Hepatocyte (in vitro differentiated cells): Measurements from ENCODE around the gene POC1B. TPM values are rescaled to one million over a fixed set of nuclear protein-coding genes. Genes with fewer than 3 reads are reported as not detected.

Source experiments
- DNase-seq: peaks from one replicate; pipeline ENCODE4 v3.0.0-alpha.2; 2016; ENCODE audit warnings: low spot score
- H2AFZ ChIP-seq: fragments of 200-600 bp; sonication (generic); 2 replicates; pipeline ENCODE4 v1.6.0; 2016; ENCODE audit warnings: antibody characterized with exemption, mild to moderate bottlenecking
- H3K27ac ChIP-seq: fragments of 200-600 bp; sonication (generic); 2 replicates; pipeline ENCODE4 v1.5.1; 2016; ENCODE audit warnings: mild to moderate bottlenecking
- H3K27me3 ChIP-seq: fragments of 200-600 bp; sonication (generic); 2 replicates; pipeline ENCODE4 v1.6.1; 2016
- H3K36me3 ChIP-seq: fragments of 200-600 bp; sonication (generic); replicated peaks from 2 replicates; pipeline ENCODE4 v1.5.1; 2016; ENCODE audit warnings: low read depth; ENCODE audit not compliant: insufficient read depth
- H3K4me1 ChIP-seq: fragments of 200-600 bp; sonication (generic); 2 replicates; pipeline ENCODE4 v1.5.1; 2016; ENCODE audit warnings: mild to moderate bottlenecking, moderate library complexity; ENCODE audit not compliant: insufficient read depth
- H3K4me2 ChIP-seq: fragments of 200-600 bp; sonication (generic); 2 replicates; pipeline ENCODE4 v1.6.0; 2016
- H3K4me3 ChIP-seq: fragments of 200-600 bp; sonication (generic); 2 replicates; pipeline ENCODE4 v1.5.1; 2016; ENCODE audit warnings: mild to moderate bottlenecking
- H3K79me2 ChIP-seq: fragments of 200-600 bp; sonication (generic); 2 replicates; pipeline ENCODE4 v1.6.0; 2017; ENCODE audit warnings: mild to moderate bottlenecking
- H3K9me2 ChIP-seq: fragments of 200-600 bp; sonication (generic); replicated peaks from 2 replicates; pipeline ENCODE4 v1.6.0; 2017; ENCODE audit warnings: mild to moderate bottlenecking; ENCODE audit not compliant: insufficient read depth
- H3K9me3 ChIP-seq: fragments of 200-600 bp; sonication (generic); 2 replicates; pipeline ENCODE4 v1.5.1; 2016; ENCODE audit warnings: low read depth, mild to moderate bottlenecking
- H4K20me1 ChIP-seq: fragments of 200-600 bp; sonication (generic); 2 replicates; pipeline ENCODE4 v1.6.0; 2016; ENCODE audit warnings: mild to moderate bottlenecking; ENCODE audit not compliant: insufficient read depth, poor library complexity, severe bottlenecking
- EZH2 ChIP-seq: fragments of 200-600 bp; sonication (generic); IDR thresholded peaks from 2 replicates; pipeline ENCODE4 v1.6.1; 2016; ENCODE audit warnings: antibody characterized with exemption, mild to moderate bottlenecking, borderline replicate concordance
- EZH2phosphoT487 ChIP-seq: fragments of 200-600 bp; sonication (generic); IDR thresholded peaks from one replicate; pipeline ENCODE4 v1.6.1; 2018; ENCODE audit warnings: antibody characterized with exemption, mild to moderate bottlenecking, low read depth, moderate library complexity; ENCODE audit not compliant: unreplicated experiment, severe bottlenecking
- WGBS: methylation state at CpG from one replicate; pipeline ENCODE4 v1.1.6; 2016; ENCODE audit warnings: low lambda C conversion rate; ENCODE audit errors: missing lambda C conversion rate; 5-methylcytosine and 5-hydroxymethylcytosine counted together
- polyA plus RNA-seq: library from polyadenylated mRNA; unstranded; fragments of >200 nt; fragmentation: Nextera tagmentation; extraction: Ambion mirVana; gene quantifications from 2 replicates; pipeline ENCODE4 v1.2.1, GENCODE V29; 2016
- total RNA-seq: library from RNA; depleted of rRNA; stranded (reverse); fragments of >200 nt; gene quantifications from 2 replicates; pipeline ENCODE4 v1.2.3, GENCODE V29; 2014
- TF ChIP-seq, protein P1 (sequence below): fragments of 200-600 bp; sonication (generic); IDR thresholded peaks from 2 replicates; pipeline ENCODE4 v1.5.1; 2016; ENCODE audit warnings: antibody characterized with exemption, mild to moderate bottlenecking; ENCODE audit not compliant: poor library complexity

POC1B gene
- 18.9 and 20.0 TPM in 2 replicates for total RNA-seq
- 10.3 and 11.6 TPM in 2 replicates for polyA plus RNA-seq

DNA sequence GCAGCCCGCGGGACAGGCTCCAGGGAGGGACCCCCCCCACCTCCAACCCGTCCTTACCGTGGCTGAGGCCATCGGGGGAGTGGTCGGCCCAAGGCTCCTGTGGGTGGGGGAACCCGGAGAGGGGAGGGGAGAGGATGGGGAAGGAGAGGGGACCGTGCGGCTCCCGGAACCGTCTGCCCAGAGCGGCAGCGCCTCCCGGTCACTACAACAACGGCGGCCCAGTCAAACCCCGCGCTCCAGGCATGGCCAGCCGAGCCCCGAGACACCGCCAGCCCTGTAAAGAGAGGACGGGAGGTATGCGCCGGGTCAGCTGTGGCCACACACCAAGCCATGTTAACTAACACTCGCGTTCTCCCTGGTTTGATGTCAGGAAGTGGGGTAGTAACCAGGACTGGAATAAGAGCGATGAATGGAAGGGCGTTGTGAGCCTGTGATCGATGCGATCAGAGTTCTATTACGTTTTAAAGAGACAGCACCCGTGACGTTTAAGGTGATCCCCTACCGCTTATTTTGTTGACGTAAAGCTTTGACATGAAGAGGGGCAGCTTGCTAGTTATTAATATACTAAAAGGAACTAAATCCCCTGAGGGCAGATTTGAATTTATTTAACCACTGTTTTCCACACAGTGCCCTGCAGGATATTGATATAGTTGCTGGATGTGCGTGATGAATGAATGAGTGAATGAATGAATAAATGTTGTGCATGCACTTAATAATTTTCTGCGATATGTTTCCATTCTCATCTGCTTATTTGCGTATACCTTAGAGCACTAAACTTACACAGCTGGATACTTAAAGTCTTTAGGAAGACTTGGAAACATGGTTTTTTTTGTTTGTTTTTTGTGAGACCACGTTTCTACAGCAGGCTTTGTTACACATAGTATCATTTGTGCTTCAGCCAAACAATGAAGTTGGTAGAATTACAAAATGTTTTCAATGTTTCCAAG is at the start of gene POC1B:
Gene POC1B, minus strand, starts transcription at position 224 of the 947 bp plus-strand sequence. Its CDS starts 152 bp downstream, at position 72.
- Histone ChIP-seq H2AFZ (peak within 1 kb of the TSS; percentile 80), H4K20me1 (peaks cover 3% of the 10 kb centered on the region), H3K27ac (peak within 1 kb of the TSS; percentile 87), H3K9me2 (no peaks in the 10 kb centered on the region), H3K4me2 (peak within 1 kb of the TSS; percentile 74), H3K27me3 (no peaks in the 10 kb centered on the region), H3K4me1 (peaks cover 25% of the 10 kb centered on the region), H3K36me3 (no peaks in the 10 kb centered on the region), H3K79me2 (peaks cover 44% of the 10 kb centered on the region), H3K4me3 (peak within 1 kb of the TSS; percentile 76), H3K9me3 (no peaks in the 10 kb centered on the region)
- WGBS = 4% methylated on average over 27 of the region's 39 CpGs
- TF ChIP-seq EZH2phosphoT487 (no peak), EZH2 (no peak)
- TF ChIP-seq, protein P1, sequence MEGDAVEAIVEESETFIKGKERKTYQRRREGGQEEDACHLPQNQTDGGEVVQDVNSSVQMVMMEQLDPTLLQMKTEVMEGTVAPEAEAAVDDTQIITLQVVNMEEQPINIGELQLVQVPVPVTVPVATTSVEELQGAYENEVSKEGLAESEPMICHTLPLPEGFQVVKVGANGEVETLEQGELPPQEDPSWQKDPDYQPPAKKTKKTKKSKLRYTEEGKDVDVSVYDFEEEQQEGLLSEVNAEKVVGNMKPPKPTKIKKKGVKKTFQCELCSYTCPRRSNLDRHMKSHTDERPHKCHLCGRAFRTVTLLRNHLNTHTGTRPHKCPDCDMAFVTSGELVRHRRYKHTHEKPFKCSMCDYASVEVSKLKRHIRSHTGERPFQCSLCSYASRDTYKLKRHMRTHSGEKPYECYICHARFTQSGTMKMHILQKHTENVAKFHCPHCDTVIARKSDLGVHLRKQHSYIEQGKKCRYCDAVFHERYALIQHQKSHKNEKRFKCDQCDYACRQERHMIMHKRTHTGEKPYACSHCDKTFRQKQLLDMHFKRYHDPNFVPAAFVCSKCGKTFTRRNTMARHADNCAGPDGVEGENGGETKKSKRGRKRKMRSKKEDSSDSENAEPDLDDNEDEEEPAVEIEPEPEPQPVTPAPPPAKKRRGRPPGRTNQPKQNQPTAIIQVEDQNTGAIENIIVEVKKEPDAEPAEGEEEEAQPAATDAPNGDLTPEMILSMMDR = no peak
- peak; percentile 84 for DNase-seq

DNA sequence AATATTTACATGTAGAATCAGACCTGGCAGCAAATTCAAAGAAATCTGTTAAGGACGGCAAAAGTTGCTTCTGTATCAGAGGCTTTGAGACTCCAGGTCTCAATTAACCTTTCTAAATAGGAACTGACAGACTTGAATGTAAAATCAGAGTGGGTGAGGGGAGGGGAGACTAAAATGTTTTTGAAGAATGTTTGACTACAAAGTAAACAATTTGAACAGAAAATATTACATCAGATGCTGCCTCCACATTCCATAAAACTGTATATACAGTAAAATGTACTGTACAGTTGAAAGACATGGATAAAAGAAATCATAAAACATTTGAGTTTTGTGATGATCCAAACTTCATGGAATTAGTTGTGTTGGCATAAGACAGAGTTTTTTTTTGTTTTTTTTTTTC is 49.5 kb upstream of the POC1B start:
- H3K36me3 ChIP-seq = no peaks in the 10 kb centered on the region
- H3K27ac ChIP-seq = no peak overlapping the region
- DNase-seq = no peak
- no peaks in the 10 kb centered on the region for H4K20me1 ChIP-seq
- no peaks in the 10 kb centered on the region for H3K27me3 ChIP-seq
- H3K4me1 ChIP-seq = peaks cover 13% of the 10 kb centered on the region
- no peak for TF ChIP-seq EZH2
- TF ChIP-seq, protein P1 = no peak
- no peak for TF ChIP-seq EZH2phosphoT487
- no peaks in the 10 kb centered on the region for H3K79me2 ChIP-seq
- H3K9me3 ChIP-seq = no peaks in the 10 kb centered on the region
- no peaks in the 10 kb centered on the region for H3K9me2 ChIP-seq
- H2AFZ ChIP-seq = no peak overlapping the region
- no peak overlapping the region for H3K4me2 ChIP-seq
- WGBS = 40% methylated on average over 1 of the region's 1 CpG
- no peak overlapping the region for H3K4me3 ChIP-seq

DNA sequence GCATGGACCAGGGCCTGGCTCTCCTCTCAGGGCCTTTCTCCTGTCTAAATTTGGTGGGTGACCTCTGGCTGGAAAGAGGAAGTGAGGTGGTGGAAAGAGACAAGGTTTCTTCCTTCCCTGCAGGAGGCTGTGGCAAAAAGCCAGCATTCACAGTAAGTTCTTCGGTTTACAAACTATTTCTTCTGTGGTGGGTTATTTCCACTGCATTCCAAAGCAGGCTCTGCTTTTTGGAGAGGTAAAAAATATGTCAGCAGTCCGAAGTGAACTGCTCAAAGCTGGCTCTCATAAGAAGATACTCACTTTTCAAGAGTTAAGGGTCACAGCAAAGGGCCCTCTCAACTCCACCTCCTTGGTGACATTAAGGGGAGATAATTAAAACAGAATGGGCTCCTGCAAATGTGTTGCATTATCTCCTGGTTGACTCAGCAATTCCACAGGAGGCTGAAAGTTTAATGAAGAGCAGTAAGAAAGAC is 48.9 kb upstream of the POC1B start:
- Histone ChIP-seq H3K4me2 (no peak overlapping the region), H3K79me2 (no peaks in the 10 kb centered on the region), H3K27ac (no peak overlapping the region), H3K9me3 (no peaks in the 10 kb centered on the region), H4K20me1 (no peaks in the 10 kb centered on the region), H3K36me3 (no peaks in the 10 kb centered on the region), H3K4me3 (no peak overlapping the region), H2AFZ (no peak overlapping the region), H3K4me1 (peaks cover 13% of the 10 kb centered on the region), H3K27me3 (no peaks in the 10 kb centered on the region), H3K9me2 (no peaks in the 10 kb centered on the region)
- DNase-seq = peak; percentile 28
- TF ChIP-seq, protein P1 = no peak
- no peak for TF ChIP-seq EZH2phosphoT487
- no peak for TF ChIP-seq EZH2
- 45% methylated on average over 2 of the region's 2 CpGs for WGBS
